CD4-positive, CD25-positive, alpha-beta regulatory T cell (primary cell): ENCODE results near the gene CHD9. TPM values are rescaled to one million over a fixed set of nuclear protein-coding genes. Genes with fewer than 3 reads are reported as not detected.
A peak's percentile ranks its signal among the peaks of the same experiment; 100 is the strongest.

ENCODE experiments used
- ATAC-seq, 2 donors: fragments of 150-1000 bp; cut with Tn5 transposase; one replicate each; pipeline ENCODE4 v1.10.0; 2021; ENCODE audit warnings: low read depth in 2 of 2, moderate number of reproducible peaks in 2 of 2, moderate library complexity in 1 of 2
- DNase-seq, 3 donors: peaks; one replicate each; pipeline versions ENCODE4 v3.0.0 to v3.0.0-alpha.2; 2012 to 2022; ENCODE audit warnings: mixed read lengths in 1 of 3
- H3K27ac ChIP-seq: one replicate; pipeline ENCODE4 v1.7.0; 2013; ENCODE audit warnings: mild to moderate bottlenecking, low read length; ENCODE audit not compliant: insufficient read depth, poor library complexity, severe bottlenecking
- H3K27me3 ChIP-seq: one replicate; pipeline ENCODE4 v1.7.0; 2013; ENCODE audit warnings: low read length; ENCODE audit not compliant: control insufficient read depth, insufficient read depth
- H3K36me3 ChIP-seq: one replicate; pipeline ENCODE4 v1.7.0; 2013; ENCODE audit warnings: mild to moderate bottlenecking, low read length, moderate library complexity; ENCODE audit not compliant: control insufficient read depth, insufficient read depth
- H3K4me1 ChIP-seq: 2 replicates; pipeline ENCODE4 v1.7.0; 2013; ENCODE audit warnings: mild to moderate bottlenecking, low read length; ENCODE audit not compliant: insufficient read depth, control insufficient read depth, poor library complexity, severe bottlenecking
- H3K4me3 ChIP-seq: one replicate; pipeline ENCODE4 v1.7.0; 2013; ENCODE audit warnings: low read depth, mild to moderate bottlenecking, low read length, moderate library complexity
- H3K9me3 ChIP-seq, 2 experiments: 1 replicate in 1 of 2; 2 replicates in 1 of 2; pipeline ENCODE4 v1.7.0; 2013; ENCODE audit warnings: low read length in 2 of 2, mild to moderate bottlenecking in 1 of 2, moderate library complexity in 1 of 2; ENCODE audit not compliant: control insufficient read depth in 2 of 2
- H3K27ac Mint-ChIP-seq, 3 donors: one replicate each; pipeline ENCODE4 v1.8.0; 2020 to 2022; ENCODE audit warnings: mild to moderate bottlenecking in 3 of 3, mixed read lengths in 3 of 3, moderate library complexity in 2 of 3
- H3K27me3 Mint-ChIP-seq: one replicate; pipeline ENCODE4 v1.8.0; 2022; ENCODE audit warnings: mild to moderate bottlenecking, mixed read lengths
- H3K36me3 Mint-ChIP-seq: one replicate; pipeline ENCODE4 v1.8.0; 2020; ENCODE audit warnings: mixed read lengths
- H3K4me1 Mint-ChIP-seq, 4 donors: one replicate each; pipeline ENCODE4 v1.8.0; 2020 to 2022; ENCODE audit warnings: mixed read lengths in 4 of 4, mild to moderate bottlenecking in 1 of 4
- H3K4me3 Mint-ChIP-seq, 4 donors: one replicate each; pipeline ENCODE4 v1.8.0; 2020 to 2022; ENCODE audit warnings: mild to moderate bottlenecking in 4 of 4, mixed read lengths in 4 of 4, moderate library complexity in 3 of 4
- H3K9me3 Mint-ChIP-seq, 7 donors: one replicate each; pipeline ENCODE4 v1.8.0; 2020 to 2022; ENCODE audit warnings: mixed read lengths in 7 of 7, mild to moderate bottlenecking in 3 of 7, moderate library complexity in 2 of 7
- polyA plus RNA-seq, 4 donors: library from polyadenylated mRNA; unstranded; fragments of 300-500 nt; fragmentation: Illumina TruSeq; gene quantifications; one replicate each; pipeline ENCODE4 v1.2.3, GENCODE V29; 2021
- total RNA-seq: library from RNA; stranded (reverse); gene quantifications from one replicate; pipeline ENCODE4 v1.2.3, GENCODE V29; 2022

Gene CHD9
- total and polyA plus RNA-seq, 5 donors from 2014 or later = 17.6 to 32.7 (median 23.2) TPM

- H3K9me3 ChIP-seq = no peaks in the 10 kb centered on the region
- H3K4me1 ChIP-seq = peaks cover 26% of the 10 kb centered on the region
- no peaks in the 10 kb centered on the region for H3K36me3 ChIP-seq
- H3K4me3 ChIP-seq = no peak overlapping the region
- H3K4me1 Mint-ChIP-seq = peaks cover 13 to 24% (median 20%) of the 10 kb centered on the region in 4 donors
- no peaks in the 10 kb centered on the region for H3K27me3 Mint-ChIP-seq
- H3K27ac ChIP-seq = no peak overlapping the region
- ATAC-seq (no peak), DNase-seq (no peak)
- H3K36me3 Mint-ChIP-seq = no peaks in the 10 kb centered on the region
- no peaks in the 10 kb centered on the region for H3K27me3 ChIP-seq
- no peaks in the 10 kb centered on the region for H3K9me3 Mint-ChIP-seq
- H3K27ac Mint-ChIP-seq = no peak overlapping the region
- no peak overlapping the region for H3K4me3 Mint-ChIP-seq
Observed at GRCh38 chr16:53058882-53059281, 4.1 kb downstream of the CHD9 start.

- no peak for DNase-seq
- H3K9me3 ChIP-seq = no peaks in the 10 kb centered on the region
- Mint-ChIP-seq H3K27ac (no peak overlapping the region), H3K4me3 (no peak overlapping the region), H3K36me3 (no peaks in the 10 kb centered on the region), H3K4me1 (peaks cover 13 to 20% (median 16%) of the 10 kb centered on the region in 4 donors), H3K9me3 (no peaks in the 10 kb centered on the region), H3K27me3 (no peaks in the 10 kb centered on the region)
- H3K27ac ChIP-seq = no peak overlapping the region
- no peak overlapping the region for H3K4me3 ChIP-seq
- H3K36me3 ChIP-seq = no peaks in the 10 kb centered on the region
- H3K4me1 ChIP-seq = peaks cover 21% of the 10 kb centered on the region
- H3K27me3 ChIP-seq = no peaks in the 10 kb centered on the region
- no peak for ATAC-seq
Observed at GRCh38 chr16:53059672-53060071, 4.9 kb downstream of the CHD9 start.

GRCh38 chr16:53061256-53061655 lies 6.5 kb downstream of the CHD9 start:
- DNase-seq (no peak), ATAC-seq (no peak)
- H3K9me3 Mint-ChIP-seq = no peaks in the 10 kb centered on the region
- no peaks in the 10 kb centered on the region for H3K27me3 Mint-ChIP-seq
- H3K36me3 Mint-ChIP-seq = no peaks in the 10 kb centered on the region
- Histone ChIP-seq H3K27me3 (no peaks in the 10 kb centered on the region), H3K9me3 (no peaks in the 10 kb centered on the region), H3K4me1 (peaks cover 7% of the 10 kb centered on the region), H3K36me3 (no peaks in the 10 kb centered on the region), H3K4me3 (no peak overlapping the region), H3K27ac (no peak overlapping the region)
- peak overlapping the region in 2 of 3 donors; percentile 24 to 65 for H3K27ac Mint-ChIP-seq
- H3K4me1 Mint-ChIP-seq = peaks cover 8 to 13% (median 10%) of the 10 kb centered on the region in 4 donors
- H3K4me3 Mint-ChIP-seq = no peak overlapping the region

DNA sequence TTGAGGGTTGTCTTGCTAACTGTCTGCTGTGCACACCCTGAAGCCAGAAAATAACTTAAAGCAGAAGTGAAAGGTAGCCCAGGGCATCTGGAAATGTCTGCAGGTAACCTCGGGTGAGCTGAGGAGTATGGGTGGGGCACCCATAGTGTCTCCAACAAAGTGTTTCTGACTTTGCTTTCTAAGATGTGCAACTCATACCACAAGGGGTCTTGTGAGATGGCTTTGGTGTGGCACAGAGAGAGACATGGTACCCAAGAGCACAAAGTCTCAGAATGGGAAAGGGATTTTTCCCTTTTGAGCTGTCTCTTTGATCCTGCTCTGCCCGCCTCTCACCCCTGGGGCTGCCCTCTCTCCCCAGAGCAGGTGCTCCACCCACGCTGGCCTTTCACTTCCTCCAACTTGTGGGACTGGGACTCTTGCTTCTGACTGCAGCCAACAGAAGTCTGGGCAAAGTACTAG lies 6.9 kb downstream of the CHD9 start:
- H3K36me3 Mint-ChIP-seq = no peaks in the 10 kb centered on the region
- peaks cover 8 to 13% (median 10%) of the 10 kb centered on the region in 4 donors for H3K4me1 Mint-ChIP-seq
- Histone ChIP-seq H3K9me3 (no peaks in the 10 kb centered on the region), H3K4me1 (peaks cover 7% of the 10 kb centered on the region), H3K27ac (no peak overlapping the region), H3K4me3 (no peak overlapping the region), H3K36me3 (no peaks in the 10 kb centered on the region), H3K27me3 (no peaks in the 10 kb centered on the region)
- peak; percentile 57 to 63 for ATAC-seq
- no peaks in the 10 kb centered on the region for H3K9me3 Mint-ChIP-seq
- DNase-seq = peak in 1 of 3 donors; percentile 51
- H3K4me3 Mint-ChIP-seq = peak overlapping the region in 1 of 4 donors; percentile 17
- peak overlapping the region in 2 of 3 donors; percentile 24 to 65 for H3K27ac Mint-ChIP-seq
- H3K27me3 Mint-ChIP-seq = no peaks in the 10 kb centered on the region

DNA sequence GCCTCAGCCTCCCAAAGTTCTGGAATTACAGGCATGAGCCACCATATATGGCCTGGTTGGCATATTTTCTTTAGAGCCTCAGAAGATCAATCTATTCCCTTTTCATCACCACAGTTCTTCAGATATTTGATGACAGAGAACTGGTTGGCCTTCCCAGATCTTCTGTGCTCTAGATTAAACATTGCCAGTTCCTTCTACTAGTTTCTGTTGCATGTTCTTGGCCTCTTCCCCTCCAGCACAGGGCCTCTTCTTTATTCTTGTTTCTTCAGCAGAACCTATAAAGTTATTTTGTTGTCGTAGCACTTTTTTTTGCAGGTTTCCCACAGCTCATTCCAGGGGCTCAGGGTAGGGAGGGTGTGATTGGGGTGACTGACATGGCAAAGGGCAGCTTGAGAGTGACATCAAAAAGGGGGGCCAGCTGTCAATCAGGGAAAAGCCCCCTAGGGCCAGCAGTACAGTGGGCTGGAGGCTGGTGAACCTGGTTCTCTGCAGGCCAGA lies 9.3 kb downstream of the CHD9 start:
- no peak overlapping the region for H3K27ac Mint-ChIP-seq
- no peak for DNase-seq
- H3K27me3 Mint-ChIP-seq = no peaks in the 10 kb centered on the region
- Histone ChIP-seq H3K4me3 (no peak overlapping the region), H3K27me3 (no peaks in the 10 kb centered on the region), H3K9me3 (no peaks in the 10 kb centered on the region), H3K4me1 (peaks cover 19% of the 10 kb centered on the region), H3K36me3 (no peaks in the 10 kb centered on the region), H3K27ac (no peak overlapping the region)
- H3K36me3 Mint-ChIP-seq = no peaks in the 10 kb centered on the region
- no peak overlapping the region for H3K4me3 Mint-ChIP-seq
- no peak for ATAC-seq
- H3K9me3 Mint-ChIP-seq = no peaks in the 10 kb centered on the region
- H3K4me1 Mint-ChIP-seq = peaks cover 8 to 23% (median 16%) of the 10 kb centered on the region in 4 donors

DNA sequence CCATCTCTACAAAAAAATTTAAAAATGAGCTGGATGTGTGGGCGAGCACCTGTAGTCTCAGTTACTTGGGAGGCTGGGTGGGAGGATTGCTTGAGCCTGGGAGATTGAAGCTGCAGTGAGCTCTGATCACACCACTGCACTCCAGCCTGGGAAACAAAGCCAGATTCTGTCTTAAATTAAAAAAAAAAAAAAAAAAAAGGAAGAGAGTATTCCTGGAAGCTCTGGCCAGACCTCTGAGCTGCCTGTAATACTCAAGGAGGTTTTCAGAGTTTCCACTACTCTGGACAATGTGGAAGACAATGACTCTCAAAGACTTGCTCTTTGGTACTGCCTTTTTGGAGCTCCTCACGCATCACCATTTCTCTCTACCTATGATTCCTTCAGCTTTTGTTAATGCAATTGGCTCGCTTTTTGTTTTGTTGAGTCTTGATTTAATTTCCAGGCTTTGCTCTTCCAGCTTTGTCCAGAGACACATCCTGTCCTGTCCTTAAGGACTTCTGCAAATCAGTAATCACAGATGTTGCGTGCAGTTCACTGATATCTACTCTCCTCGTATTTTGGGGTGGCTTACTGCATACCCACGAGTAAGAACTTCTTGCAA lies 10.8 kb downstream of the CHD9 start:
- no peak overlapping the region for H3K4me3 Mint-ChIP-seq
- H3K4me1 ChIP-seq = peaks cover 19% of the 10 kb centered on the region
- H3K9me3 ChIP-seq = no peaks in the 10 kb centered on the region
- no peak overlapping the region for H3K27ac ChIP-seq
- no peaks in the 10 kb centered on the region for H3K9me3 Mint-ChIP-seq
- DNase-seq (no peak), ATAC-seq (no peak)
- H3K27me3 Mint-ChIP-seq = no peaks in the 10 kb centered on the region
- no peaks in the 10 kb centered on the region for H3K36me3 Mint-ChIP-seq
- H3K27me3 ChIP-seq = no peaks in the 10 kb centered on the region
- peaks cover 8 to 30% (median 25%) of the 10 kb centered on the region in 4 donors for H3K4me1 Mint-ChIP-seq
- no peak overlapping the region for H3K4me3 ChIP-seq
- no peaks in the 10 kb centered on the region for H3K36me3 ChIP-seq
- peak overlapping the region in 1 of 3 donors; percentile 22 for H3K27ac Mint-ChIP-seq

DNA sequence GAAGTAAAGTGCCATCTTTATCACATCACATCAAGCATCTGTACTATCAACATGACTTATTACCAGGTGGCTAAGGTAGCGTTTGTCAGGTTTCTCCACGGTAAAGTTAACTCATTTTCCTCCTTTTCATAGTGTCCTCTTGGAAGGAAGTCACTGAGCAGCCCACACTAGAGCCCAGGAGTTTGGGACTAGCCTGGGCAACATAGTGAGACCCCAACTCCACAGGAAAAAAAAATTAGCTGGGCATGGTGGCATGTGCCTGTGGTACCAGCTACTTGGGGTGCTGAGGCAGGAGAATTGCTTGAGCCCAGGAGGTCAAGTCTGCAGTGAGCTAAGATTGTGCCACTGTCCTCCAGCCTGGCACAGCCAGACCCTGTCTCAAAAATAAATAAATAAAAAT lies 12.9 kb downstream of the CHD9 start:
- Mint-ChIP-seq H3K27me3 (no peaks in the 10 kb centered on the region), H3K4me1 (peaks cover 0 to 20% (median 14%) of the 10 kb centered on the region in 4 donors), H3K36me3 (no peaks in the 10 kb centered on the region), H3K4me3 (no peak overlapping the region), H3K9me3 (no peaks in the 10 kb centered on the region), H3K27ac (no peak overlapping the region)
- Histone ChIP-seq H3K9me3 (no peaks in the 10 kb centered on the region), H3K27ac (no peak overlapping the region), H3K4me3 (no peak overlapping the region), H3K4me1 (peaks cover 12% of the 10 kb centered on the region), H3K36me3 (no peaks in the 10 kb centered on the region), H3K27me3 (no peaks in the 10 kb centered on the region)
- DNase-seq (no peak), ATAC-seq (no peak)

GRCh38 chr16:53068423-53068833 lies 13.6 kb downstream of the CHD9 start:
- H3K27me3 Mint-ChIP-seq = no peaks in the 10 kb centered on the region
- H3K4me1 ChIP-seq = peaks cover 12% of the 10 kb centered on the region
- DNase-seq = peak in 1 of 3 donors; percentile 38
- H3K27me3 ChIP-seq = no peaks in the 10 kb centered on the region
- H3K9me3 Mint-ChIP-seq = peaks cover 0 to under 1% (median 0%) of the 10 kb centered on the region in 7 donors
- peak overlapping the region in 2 of 3 donors; percentile 45 to 81 for H3K27ac Mint-ChIP-seq
- H3K4me3 Mint-ChIP-seq = peak overlapping the region; percentile 47 to 68 (median 51)
- peak; percentile 46 to 73 for ATAC-seq
- no peaks in the 10 kb centered on the region for H3K36me3 Mint-ChIP-seq
- H3K9me3 ChIP-seq = no peaks in the 10 kb centered on the region
- peaks cover 4 to 20% (median 16%) of the 10 kb centered on the region in 4 donors for H3K4me1 Mint-ChIP-seq
- H3K4me3 ChIP-seq = peak overlapping the region; percentile 48
- no peaks in the 10 kb centered on the region for H3K36me3 ChIP-seq
- no peak overlapping the region for H3K27ac ChIP-seq
